CD14-positive monocyte (primary cell): ENCODE data around the gene EDN2. TPM values are rescaled to one million over a fixed set of nuclear protein-coding genes. Genes with fewer than 3 reads are reported as not detected.

ENCODE experiments used
- DNase-seq, 3 donors: peaks; one replicate each; pipeline ENCODE4 v3.0.0-alpha.2; 2011 to 2022
- H2AFZ ChIP-seq: 2 replicates; pipeline ENCODE4 v1.6.0; 2012; ENCODE audit warnings: mild to moderate bottlenecking, low read depth, low read length, inconsistent platforms; ENCODE audit not compliant: insufficient read depth, poor library complexity, severe bottlenecking
- H3K27ac ChIP-seq, 2 donors: 1 replicate in 1 of 2; 2 replicates in 1 of 2; pipeline ENCODE4 v1.5.1; 2012 to 2013; ENCODE audit warnings: low read length in 2 of 2, control low read depth in 1 of 2, inconsistent platforms in 1 of 2, low read depth in 1 of 2, mild to moderate bottlenecking in 1 of 2
- H3K27me3 ChIP-seq, 2 donors: one replicate each; pipeline versions ENCODE4 v1.6.0 to v1.6.1; 2011 to 2013; ENCODE audit warnings: low read length in 2 of 2; ENCODE audit not compliant: control insufficient read depth in 2 of 2, insufficient read depth in 2 of 2
- H3K36me3 ChIP-seq, 2 donors: replicated peaks in 1 of 2; 1 replicate in 1 of 2; 2 replicates in 1 of 2; pipeline versions ENCODE4 v1.5.1 to v1.6.1; 2012 to 2013; ENCODE audit warnings: low read length in 2 of 2, control low read depth in 1 of 2, inconsistent platforms in 1 of 2, mild to moderate bottlenecking in 1 of 2; ENCODE audit not compliant: insufficient read depth in 2 of 2, control insufficient read depth in 1 of 2
- H3K4me1 ChIP-seq, 2 donors: 1 replicate in 1 of 2; 2 replicates in 1 of 2; pipeline versions ENCODE4 v1.5.1 to v1.6.1; 2012 to 2013; ENCODE audit warnings: low read length in 2 of 2, control low read depth in 1 of 2, inconsistent platforms in 1 of 2, mild to moderate bottlenecking in 1 of 2, moderate library complexity in 1 of 2; ENCODE audit not compliant: insufficient read depth in 2 of 2, control insufficient read depth in 1 of 2
- H3K4me2 ChIP-seq: replicated peaks from 2 replicates; pipeline ENCODE3; 2012; ENCODE audit warnings: low read length, moderate library complexity, mild to moderate bottlenecking; ENCODE audit not compliant: poor library complexity, severe bottlenecking; ENCODE audit errors: extremely low read depth
- H3K4me3 ChIP-seq, 3 experiments: fragments of 200-600 bp in 1 of 3; sonication (generic) in 1 of 3; replicated peaks in 1 of 3; 1 replicate in 2 of 3; 2 replicates in 1 of 3; pipeline ENCODE4 v1.5.1; 2011 to 2013; ENCODE audit warnings: low read length in 3 of 3, mild to moderate bottlenecking in 3 of 3, control low read depth in 2 of 3, low read depth in 2 of 3, inconsistent platforms in 1 of 3, moderate library complexity in 1 of 3
- H3K79me2 ChIP-seq: 2 replicates; pipeline ENCODE4 v1.6.0; 2012; ENCODE audit warnings: mild to moderate bottlenecking, control low read depth, inconsistent platforms, low read length, moderate library complexity; ENCODE audit not compliant: insufficient read depth
- H3K9ac ChIP-seq: 2 replicates; pipeline ENCODE4 v1.6.0; 2017; ENCODE audit warnings: low read length, mild to moderate bottlenecking; ENCODE audit not compliant: insufficient read depth, poor library complexity, severe bottlenecking
- H3K9me3 ChIP-seq, 2 donors: replicated peaks in 1 of 2; 1 replicate in 1 of 2; 2 replicates in 1 of 2; pipeline versions ENCODE4 v1.5.1 to v1.6.1; 2012 to 2013; ENCODE audit warnings: low read length in 2 of 2, control low read depth in 1 of 2; ENCODE audit not compliant: control insufficient read depth in 1 of 2, insufficient read depth in 1 of 2
- H4K20me1 ChIP-seq: 2 replicates; pipeline ENCODE4 v1.6.0; 2012; ENCODE audit warnings: mild to moderate bottlenecking, low read length, control low read depth, moderate library complexity; ENCODE audit not compliant: insufficient read depth
- H3K27ac Mint-ChIP-seq, 7 donors: one replicate each; pipeline ENCODE4 v1.8.0; 2020; ENCODE audit warnings: mild to moderate bottlenecking in 7 of 7, mixed read lengths in 7 of 7, moderate library complexity in 6 of 7, inconsistent platforms in 2 of 7
- H3K27me3 Mint-ChIP-seq, 3 donors: one replicate each; pipeline ENCODE4 v1.8.0; 2021 to 2022; ENCODE audit warnings: low read depth in 3 of 3, mild to moderate bottlenecking in 3 of 3, mixed read lengths in 3 of 3, moderate library complexity in 3 of 3, inconsistent platforms in 1 of 3
- H3K36me3 Mint-ChIP-seq, 2 donors: one replicate each; pipeline ENCODE4 v1.8.0; 2020; ENCODE audit warnings: mixed read lengths in 2 of 2, inconsistent platforms in 1 of 2, mild to moderate bottlenecking in 1 of 2
- H3K4me1 Mint-ChIP-seq: one replicate; pipeline ENCODE4 v1.8.0; 2020; ENCODE audit warnings: mild to moderate bottlenecking, mixed read lengths
- H3K4me3 Mint-ChIP-seq, 2 donors: one replicate each; pipeline ENCODE4 v1.8.0; 2020; ENCODE audit warnings: mild to moderate bottlenecking in 2 of 2, mixed read lengths in 2 of 2, moderate library complexity in 1 of 2
- H3K9me3 Mint-ChIP-seq, 7 donors: one replicate each; pipeline ENCODE4 v1.8.0; 2020 to 2022; ENCODE audit warnings: mixed read lengths in 7 of 7, mild to moderate bottlenecking in 6 of 7, moderate library complexity in 6 of 7, inconsistent platforms in 2 of 7
- WGBS: methylation state at CpG from one replicate; pipeline ENCODE4 v1.1.5; 2013; ENCODE audit warnings: missing lambda C conversion rate; ENCODE audit not compliant: insufficient coverage; 5-methylcytosine and 5-hydroxymethylcytosine counted together
- intact Hi-C, 2 donors: fragments of 100-400 bp; cut with micrococcal nuclease; formaldehyde crosslinking; loops; one replicate each; pipeline versions ENCODE4 v1.15.0 to v1.15.1; 2023
- polyA plus RNA-seq, 3 donors: library from polyadenylated mRNA; depleted of rRNA in 1 of 3; unstranded in 2 of 3; stranded (reverse) in 1 of 3; fragments of 300-500 nt in 2 of 3; fragments of >200 nt in 1 of 3; fragmentation: Illumina TruSeq in 2 of 3; gene quantifications; 1 replicate in 2 of 3; 2 replicates in 1 of 3; pipeline ENCODE4 v1.2.3, GENCODE V29; 2012 to 2021
- TF ChIP-seq, protein P1 (sequence below): fragments of 200-600 bp; IDR thresholded peaks from one replicate; pipeline ENCODE4 v1.8.0; 2022; ENCODE audit warnings: antibody characterized with exemption, mild to moderate bottlenecking

EDN2 gene
- polyA plus RNA-seq, 3 donors, result not detected

DNA sequence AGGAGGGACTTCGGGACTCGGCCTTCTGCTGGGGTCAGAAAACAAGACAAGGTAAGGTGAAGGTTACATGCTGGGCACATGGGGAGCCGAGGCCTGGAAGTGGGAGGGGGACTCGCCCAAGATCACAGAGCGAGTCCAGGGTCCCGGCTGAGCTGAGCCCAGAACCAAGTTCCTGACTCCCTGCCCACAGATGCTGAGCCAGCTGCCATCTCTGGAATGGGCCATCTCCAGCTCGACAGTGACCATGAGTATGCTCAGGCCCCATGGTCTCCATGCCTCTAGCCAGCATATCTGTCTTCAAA, 26.7 kb upstream of the EDN2 start:
- H4K20me1 ChIP-seq, result peaks cover 4% of the 10 kb centered on the region
- Mint-ChIP-seq H3K27me3 (peaks cover 0 to 1% (median under 1%) of the 10 kb centered on the region in 3 donors), H3K4me3 (no peak overlapping the region), H3K36me3 (peaks cover 33 to 44% of the 10 kb centered on the region in 2 donors), H3K4me1 (peaks cover 2% of the 10 kb centered on the region), H3K9me3 (peaks cover 0 to 2% (median 0%) of the 10 kb centered on the region in 7 donors), H3K27ac (no peak overlapping the region)
- TF ChIP-seq, protein P1, sequence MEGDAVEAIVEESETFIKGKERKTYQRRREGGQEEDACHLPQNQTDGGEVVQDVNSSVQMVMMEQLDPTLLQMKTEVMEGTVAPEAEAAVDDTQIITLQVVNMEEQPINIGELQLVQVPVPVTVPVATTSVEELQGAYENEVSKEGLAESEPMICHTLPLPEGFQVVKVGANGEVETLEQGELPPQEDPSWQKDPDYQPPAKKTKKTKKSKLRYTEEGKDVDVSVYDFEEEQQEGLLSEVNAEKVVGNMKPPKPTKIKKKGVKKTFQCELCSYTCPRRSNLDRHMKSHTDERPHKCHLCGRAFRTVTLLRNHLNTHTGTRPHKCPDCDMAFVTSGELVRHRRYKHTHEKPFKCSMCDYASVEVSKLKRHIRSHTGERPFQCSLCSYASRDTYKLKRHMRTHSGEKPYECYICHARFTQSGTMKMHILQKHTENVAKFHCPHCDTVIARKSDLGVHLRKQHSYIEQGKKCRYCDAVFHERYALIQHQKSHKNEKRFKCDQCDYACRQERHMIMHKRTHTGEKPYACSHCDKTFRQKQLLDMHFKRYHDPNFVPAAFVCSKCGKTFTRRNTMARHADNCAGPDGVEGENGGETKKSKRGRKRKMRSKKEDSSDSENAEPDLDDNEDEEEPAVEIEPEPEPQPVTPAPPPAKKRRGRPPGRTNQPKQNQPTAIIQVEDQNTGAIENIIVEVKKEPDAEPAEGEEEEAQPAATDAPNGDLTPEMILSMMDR, result no peak
- H3K4me2 ChIP-seq, result no peak overlapping the region
- no peak overlapping the region for H2AFZ ChIP-seq
- H3K9ac ChIP-seq, result no peak overlapping the region
- no peaks in the 10 kb centered on the region for H3K79me2 ChIP-seq
- no peak overlapping the region for H3K4me3 ChIP-seq
- H3K9me3 ChIP-seq, result no peaks in the 10 kb centered on the region
- H3K36me3 ChIP-seq, result peaks cover 30 to 52% of the 10 kb centered on the region in 2 donors
- peaks cover 3 to 4% of the 10 kb centered on the region in 2 donors for H3K4me1 ChIP-seq
- intact Hi-C loops, result no loop called here
- no peak overlapping the region for H3K27ac ChIP-seq
- no peak for DNase-seq
- WGBS, result over 99% methylated on average over 7 of the region's 7 CpGs
- H3K27me3 ChIP-seq, result no peaks in the 10 kb centered on the region

DNA sequence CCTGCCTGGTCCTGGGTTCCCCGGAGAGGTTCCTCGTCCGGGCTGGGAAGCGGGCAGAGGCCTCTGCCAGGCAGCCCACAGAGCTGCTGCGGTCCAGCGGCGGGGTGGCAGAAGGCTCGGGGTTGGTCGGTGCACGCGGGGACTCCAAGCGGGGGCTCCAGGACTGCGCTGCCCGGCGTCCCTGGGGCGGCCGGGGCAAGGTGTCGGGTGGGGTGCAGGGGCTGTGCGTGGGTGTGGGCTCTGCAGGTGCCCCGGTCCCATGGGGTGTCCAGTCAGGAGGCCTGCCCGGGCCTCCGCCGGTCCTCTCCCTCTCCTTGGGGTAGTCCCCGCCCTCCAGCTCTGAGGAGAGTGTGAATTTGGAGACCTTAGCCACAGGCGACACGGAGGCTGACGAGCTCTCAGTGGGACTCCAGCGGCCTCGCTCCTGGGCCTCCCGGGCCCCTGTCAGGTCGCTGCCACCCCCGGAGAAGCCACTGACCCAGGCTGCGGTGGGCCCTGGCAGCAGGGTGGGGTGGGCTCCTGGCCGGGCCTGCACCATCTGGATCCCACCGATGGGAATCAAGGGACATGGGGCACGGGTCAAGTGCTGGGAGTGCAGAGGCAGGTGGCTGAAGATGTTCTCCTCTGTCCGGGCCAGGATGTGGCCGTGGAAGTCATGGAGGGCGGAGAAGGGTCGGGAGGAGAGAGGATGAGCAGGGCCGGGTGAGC, 26.2 kb upstream of the EDN2 start:
- Histone ChIP-seq H3K79me2 (no peaks in the 10 kb centered on the region), H3K27ac (no peak overlapping the region), H3K4me2 (no peak overlapping the region), H3K4me3 (no peak overlapping the region), H2AFZ (no peak overlapping the region), H3K4me1 (no peaks in the 10 kb centered on the region), H3K9ac (no peak overlapping the region), H3K27me3 (no peaks in the 10 kb centered on the region), H3K9me3 (no peaks in the 10 kb centered on the region), H3K36me3 (peaks cover 30 to 52% of the 10 kb centered on the region in 2 donors), H4K20me1 (peaks cover 2% of the 10 kb centered on the region)
- TF ChIP-seq, protein P1, result no peak
- 93% methylated on average over 38 of the region's 41 CpGs for whole genome bisulfite sequencing
- no peak for DNase-seq
- peaks cover 0 to 2% (median 0%) of the 10 kb centered on the region in 7 donors for H3K9me3 Mint-ChIP-seq
- H3K36me3 Mint-ChIP-seq, result peaks cover 33 to 44% of the 10 kb centered on the region in 2 donors
- intact Hi-C loops, result no loop called here
- no peak overlapping the region for H3K27ac Mint-ChIP-seq
- peaks cover 0 to 1% (median 0%) of the 10 kb centered on the region in 3 donors for H3K27me3 Mint-ChIP-seq
- peaks cover 2% of the 10 kb centered on the region for H3K4me1 Mint-ChIP-seq
- no peak overlapping the region for H3K4me3 Mint-ChIP-seq
